SK-N-SH (cell line): ENCODE results near the gene PARP1. TPM values are rescaled to one million over a fixed set of nuclear protein-coding genes. Genes with fewer than 3 reads are reported as not detected.
A peak's percentile ranks its signal among the peaks of the same experiment; 100 is the strongest.

Source experiments
- CTCF ChIA-PET: fragments of 300-600, 350-600 bp; formaldehyde crosslinking; extraction: SDS; loops from one replicate; lab custom pipeline; 2021; lab: Yijun Ruan, JAX
- POLR2A ChIA-PET: fragments of 350-600 bp; sonication (Branson Sonifier 250); formaldehyde crosslinking; extraction: SDS; loops from one replicate; lab custom pipeline; 2020; ENCODE audit warnings: antibody characterized with exemption, inconsistent platforms; lab: Yijun Ruan, JAX
- DNase-seq: peaks from one replicate; pipeline ENCODE4 v3.0.0; 2012
- H2AFZ ChIP-seq: fragments of 200-600 bp; sonication (generic); 2 replicates; pipeline ENCODE4 v1.8.1; 2016; ENCODE audit warnings: antibody characterized with exemption, mild to moderate bottlenecking, low read depth
- H3F3A ChIP-seq: fragments of 200-600 bp; sonication (generic); replicated peaks from 2 replicates; pipeline ENCODE3; 2016; ENCODE audit warnings: antibody characterized with exemption, mild to moderate bottlenecking; ENCODE audit not compliant: insufficient read depth
- H3K27ac ChIP-seq, 2 experiments: fragments of 200-500 bp in 1 of 2; fragments of 200-600 bp in 1 of 2; sonication (Bioruptor generic) in 1 of 2; sonication (generic), shearing (Covaris generic) in 1 of 2; 2 replicates each; pipeline versions ENCODE4 v1.5.1 to v1.6.1; 2014 to 2016; ENCODE audit warnings: low read depth in 2 of 2, inconsistent platforms in 1 of 2, low read length in 1 of 2, mild to moderate bottlenecking in 1 of 2, mixed read lengths in 1 of 2
- H3K27me3 ChIP-seq: fragments of 200-600 bp; sonication (generic), shearing (Covaris generic); 2 replicates; pipeline ENCODE4 v1.6.1; 2016; ENCODE audit warnings: mixed run types; ENCODE audit not compliant: insufficient read depth
- H3K36me3 ChIP-seq, 2 experiments: fragments of 200-500 bp in 1 of 2; fragments of 200-600 bp in 1 of 2; sonication (Bioruptor generic) in 1 of 2; sonication (generic) in 1 of 2; replicated peaks in 1 of 2; 2 replicates each; pipeline versions ENCODE3 to v1.5.1; 2014 to 2016; ENCODE audit warnings: low read length in 1 of 2, mild to moderate bottlenecking in 1 of 2; ENCODE audit not compliant: insufficient read depth in 2 of 2, control insufficient read depth in 1 of 2
- H3K4me1 ChIP-seq, 2 experiments: fragments of 200-500 bp in 1 of 2; fragments of 200-600 bp in 1 of 2; sonication (Bioruptor generic) in 1 of 2; sonication (generic), shearing (Covaris generic) in 1 of 2; 2 replicates each; pipeline versions ENCODE4 v1.5.1 to v1.6.1; 2014 to 2016; ENCODE audit warnings: low read depth in 1 of 2, low read length in 1 of 2, mixed run types in 1 of 2; ENCODE audit not compliant: insufficient read depth in 2 of 2, control insufficient read depth in 1 of 2
- H3K4me2 ChIP-seq: fragments of 200-600 bp; sonication (generic), shearing (Covaris generic); 2 replicates; pipeline ENCODE4 v1.6.1; 2017; ENCODE audit warnings: mixed run types
- H3K4me3 ChIP-seq, 2 experiments: fragments of 200-500 bp in 1 of 2; fragments of 200-600 bp in 1 of 2; sonication (Bioruptor generic) in 1 of 2; sonication (generic), shearing (Covaris generic) in 1 of 2; 2 replicates each; pipeline versions ENCODE4 v1.5.1 to v1.8.1; 2014 to 2016; ENCODE audit warnings: low read depth in 2 of 2, inconsistent platforms in 1 of 2, low read length in 1 of 2, mild to moderate bottlenecking in 1 of 2, mixed read lengths in 1 of 2, moderate library complexity in 1 of 2
- H3K79me2 ChIP-seq: fragments of 200-600 bp; sonication (generic); 2 replicates; pipeline ENCODE4 v1.8.1; 2017; ENCODE audit warnings: mild to moderate bottlenecking; ENCODE audit not compliant: insufficient read depth
- H3K9ac ChIP-seq: fragments of 200-600 bp; sonication (generic); 2 replicates; pipeline ENCODE4 v1.6.1; 2017; ENCODE audit warnings: mixed run types
- H3K9me2 ChIP-seq: fragments of 200-600 bp; sonication (generic); 2 replicates; pipeline ENCODE4 v1.6.1; 2017; ENCODE audit warnings: mixed run types
- H3K9me3 ChIP-seq: fragments of 200-600 bp; sonication (generic); 2 replicates; pipeline ENCODE4 v1.6.1; 2017; ENCODE audit warnings: mixed run types, mild to moderate bottlenecking, moderate library complexity
- H4K20me1 ChIP-seq: fragments of 200-600 bp; sonication (generic); 2 replicates; pipeline ENCODE4 v1.6.1; 2017; ENCODE audit warnings: mild to moderate bottlenecking, mixed run types; ENCODE audit not compliant: insufficient read depth
- MAX ChIP-seq: IDR thresholded peaks from 2 replicates; pipeline ENCODE4 v1.4.0; 2012; ENCODE audit warnings: low read depth
- MXI1 ChIP-seq: IDR thresholded peaks from 2 replicates; pipeline ENCODE4 v1.6.1; 2012; ENCODE audit warnings: mild to moderate bottlenecking, low read depth, low read length, improper control_type of control experiment
- USF1 ChIP-seq: IDR thresholded peaks from 2 replicates; pipeline ENCODE4 v1.4.0; 2012; ENCODE audit warnings: low read depth, borderline replicate concordance
- USF2 ChIP-seq: fragments of 150-350 bp; IDR thresholded peaks from 2 replicates; pipeline ENCODE4 v1.6.1; 2017; ENCODE audit warnings: antibody characterized with exemption, low read length, low read depth, borderline replicate concordance
- ZBTB33 ChIP-seq: IDR thresholded peaks from 2 replicates; pipeline ENCODE4 v1.4.0; 2012; ENCODE audit warnings: low read depth, borderline replicate concordance
- WGBS: methylation state at CpG from one replicate; pipeline ENCODE4 v1.1.6; 2017; ENCODE audit warnings: low lambda C conversion rate; 5-methylcytosine and 5-hydroxymethylcytosine counted together
- polyA plus RNA-seq, 3 experiments: library from polyadenylated mRNA; depleted of rRNA; stranded (reverse); fragments of >200 nt; gene quantifications; 2 replicates each; pipeline ENCODE4 v1.2.3, GENCODE V29; 2012

PARP1 gene
- polyA plus RNA-seq, 1 of the 3 experiments (the other 2 are of a cell fraction): 239 TPM

GRCh38 chr1:226366290-226366689 lies 41.6 kb downstream of the PARP1 start:
- H3K4me2 ChIP-seq: no peak overlapping the region
- no peaks in the 10 kb centered on the region for H3F3A ChIP-seq
- H3K9me2 ChIP-seq: no peaks in the 10 kb centered on the region
- no peaks in the 10 kb centered on the region for H3K79me2 ChIP-seq
- peak overlapping the region in 1 of 2 experiments; percentile 91; a peak in 2 of 4 replicates for H3K27ac ChIP-seq
- no peaks in the 10 kb centered on the region for H4K20me1 ChIP-seq
- peaks cover 0 to 40% of the 10 kb centered on the region in 2 experiments; a peak in 2 of 4 replicates for H3K4me1 ChIP-seq
- no peaks in the 10 kb centered on the region for H3K27me3 ChIP-seq
- H3K4me3 ChIP-seq: no peak overlapping the region
- peaks cover 53 to 85% of the 10 kb centered on the region in 2 experiments for H3K36me3 ChIP-seq
- ChIA-PET CTCF (interaction anchor here (0.8 to 1.7 kb wide), 4 partner anchors 33 to 301 kb away, joined by 3 to 5 read pairs (median 4); partner anchors contain the start of gene PARP1), POLR2A (no interaction called here)
- H3K9ac ChIP-seq: no peak overlapping the region
- TF ChIP-seq USF2 (no peak), MXI1 (0 out of 2 replicates have a peak, but pooled peaks have one; percentile 33)
- no peak overlapping the region for H2AFZ ChIP-seq
- H3K9me3 ChIP-seq: no peaks in the 10 kb centered on the region
- peak; percentile 40 for DNase-seq
- 93% methylated on average over 2 of the region's 2 CpGs for WGBS

GRCh38 chr1:226365831-226366231 lies 42.1 kb downstream of the PARP1 start:
- Histone ChIP-seq H3K27me3 (no peaks in the 10 kb centered on the region), H3K4me2 (no peak overlapping the region), H2AFZ (no peak overlapping the region), H3K4me3 (no peak overlapping the region), H3K9ac (no peak overlapping the region), H3F3A (no peaks in the 10 kb centered on the region), H3K27ac (peak overlapping the region in 1 of 2 experiments; percentile 91; a peak in 2 of 4 replicates), H3K9me3 (no peaks in the 10 kb centered on the region), H3K9me2 (no peaks in the 10 kb centered on the region), H3K79me2 (no peaks in the 10 kb centered on the region), H3K36me3 (peaks cover 51 to 84% of the 10 kb centered on the region in 2 experiments), H3K4me1 (peaks cover 0 to 40% of the 10 kb centered on the region in 2 experiments; a peak in 2 of 4 replicates), H4K20me1 (no peaks in the 10 kb centered on the region)
- TF ChIP-seq ZBTB33 (no peak), MAX (no peak), USF1 (no peak)
- WGBS: 92% methylated on average over 5 of the region's 5 CpGs
- DNase-seq: no peak
- ChIA-PET CTCF (interaction anchor here (0.8 to 1.7 kb wide), 4 partner anchors 33 to 301 kb away, joined by 3 to 5 read pairs (median 4); partner anchors contain the start of gene PARP1), POLR2A (no interaction called here)
